GM12878 (cell line): Measurements from ENCODE around the gene ZNF804B.

Experiments
- CREB1 ChIP-seq: IDR thresholded peaks from 2 replicates; pipeline ENCODE4 v1.6.1; 2012; ENCODE audit warnings: low read depth, mild to moderate bottlenecking, inconsistent platforms
- EZH2 ChIP-seq: IDR thresholded peaks from 2 replicates; pipeline ENCODE4 v1.6.1; 2012; ENCODE audit warnings: low read depth, mild to moderate bottlenecking, control low read depth, inconsistent platforms, low read length, borderline replicate concordance; ENCODE audit not compliant: control insufficient read depth
- NRF1 ChIP-seq: conservative IDR thresholded peaks from 2 replicates; pipeline ENCODE4 v1.6.1; 2011; ENCODE audit warnings: mild to moderate bottlenecking, low read depth, low read length, improper control_type of control experiment
- POLR2AphosphoS5 ChIP-seq: IDR thresholded peaks from 2 replicates; pipeline ENCODE4 v1.6.1; 2011; ENCODE audit warnings: mild to moderate bottlenecking, low read length, inconsistent platforms
- RAD21 ChIP-seq: IDR thresholded peaks from 2 replicates; pipeline ENCODE4 v1.6.1; 2011; ENCODE audit warnings: mild to moderate bottlenecking, low read depth, low read length, moderate library complexity; ENCODE audit not compliant: insufficient read depth
- SRF ChIP-seq, 2 experiments: IDR thresholded peaks; 2 replicates each; pipeline ENCODE4 v1.6.1; 2011; ENCODE audit warnings: low read depth in 2 of 2, low read length in 2 of 2, mild to moderate bottlenecking in 1 of 2, moderate library complexity in 1 of 2
- TF ChIP-seq, protein P1 (sequence below), 3 experiments: IDR thresholded peaks in 2 of 3; conservative IDR thresholded peaks in 1 of 3; 2 replicates each; pipeline ENCODE4 v1.5.1; 2011; ENCODE audit warnings: low read depth in 3 of 3, low read length in 3 of 3, mild to moderate bottlenecking in 3 of 3, control low read depth in 2 of 3, moderate library complexity in 2 of 3, inconsistent platforms in 1 of 3, mixed read lengths in 1 of 3; ENCODE audit not compliant: control insufficient read depth in 2 of 3, insufficient read depth in 1 of 3; ENCODE audit errors: extremely low read depth in 1 of 3

DNA sequence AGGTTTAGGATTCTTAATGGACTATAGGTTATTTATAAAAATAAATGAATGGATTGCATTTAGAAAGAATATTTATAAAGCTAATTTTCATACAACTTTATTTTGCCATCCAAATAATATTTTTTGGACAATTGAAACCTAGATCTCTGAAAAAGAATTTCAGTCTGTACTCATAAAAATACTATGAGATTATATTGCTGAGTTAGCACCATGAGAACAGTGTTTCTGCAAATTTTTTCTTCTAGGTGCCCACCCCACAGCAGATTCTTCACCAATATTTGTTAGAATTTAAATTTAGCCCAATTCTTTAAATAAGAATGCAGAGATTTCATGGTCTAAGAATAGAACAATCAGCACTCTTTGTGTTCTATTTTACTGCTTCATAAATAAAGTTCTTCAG, 121.6 kb downstream of the ZNF804B start:
- TF ChIP-seq CREB1: no peak
- no peak for TF ChIP-seq RAD21
- TF ChIP-seq, protein P1, sequence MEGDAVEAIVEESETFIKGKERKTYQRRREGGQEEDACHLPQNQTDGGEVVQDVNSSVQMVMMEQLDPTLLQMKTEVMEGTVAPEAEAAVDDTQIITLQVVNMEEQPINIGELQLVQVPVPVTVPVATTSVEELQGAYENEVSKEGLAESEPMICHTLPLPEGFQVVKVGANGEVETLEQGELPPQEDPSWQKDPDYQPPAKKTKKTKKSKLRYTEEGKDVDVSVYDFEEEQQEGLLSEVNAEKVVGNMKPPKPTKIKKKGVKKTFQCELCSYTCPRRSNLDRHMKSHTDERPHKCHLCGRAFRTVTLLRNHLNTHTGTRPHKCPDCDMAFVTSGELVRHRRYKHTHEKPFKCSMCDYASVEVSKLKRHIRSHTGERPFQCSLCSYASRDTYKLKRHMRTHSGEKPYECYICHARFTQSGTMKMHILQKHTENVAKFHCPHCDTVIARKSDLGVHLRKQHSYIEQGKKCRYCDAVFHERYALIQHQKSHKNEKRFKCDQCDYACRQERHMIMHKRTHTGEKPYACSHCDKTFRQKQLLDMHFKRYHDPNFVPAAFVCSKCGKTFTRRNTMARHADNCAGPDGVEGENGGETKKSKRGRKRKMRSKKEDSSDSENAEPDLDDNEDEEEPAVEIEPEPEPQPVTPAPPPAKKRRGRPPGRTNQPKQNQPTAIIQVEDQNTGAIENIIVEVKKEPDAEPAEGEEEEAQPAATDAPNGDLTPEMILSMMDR (IDR thresholded peaks at IDR 0.05 in 2 of 3, conservative IDR thresholded peaks at IDR 0.05 in 1 of 3; ENCODE audit: control insufficient read depth in 2 of 3, extremely low read depth in 1 of 3, insufficient read depth in 1 of 3, low read depth in 3 of 3, low read length in 3 of 3): no peak
- TF ChIP-seq NRF1: no peak
- no peak for TF ChIP-seq SRF (IDR thresholded peaks at IDR 0.05; ENCODE audit: low read depth in 2 of 2, low read length in 2 of 2)
- no peak for TF ChIP-seq EZH2
- no peak for TF ChIP-seq POLR2AphosphoS5
